ENCODE data around the gene L3MBTL1.

- TF ChIP-seq CTCF (IDR thresholded peaks at IDR 0.05; ENCODE audit: extremely low read depth in 1 of 2, insufficient read depth in 1 of 2, low read depth in 1 of 2, low read length in 2 of 2) (no peak), EZH2 (IDR thresholded peaks at IDR 0.05; ENCODE audit: borderline replicate concordance, low read depth, low read length, severe bottlenecking) (no peak), POLR2AphosphoS5 (IDR thresholded peaks at IDR 0.05; ENCODE audit: insufficient read depth, low read depth, low read length) (peak; percentile 42), POLR2A (IDR thresholded peaks at IDR 0.05; ENCODE audit: low read depth, low read length) (peak; percentile 32), MYC (IDR thresholded peaks at IDR 0.05; ENCODE audit: low read depth, low read length) (no peak), MAX (IDR thresholded peaks at IDR 0.05; ENCODE audit: insufficient read depth, insufficient read length) (no peak), JUN (IDR thresholded peaks at IDR 0.05; ENCODE audit: borderline replicate concordance, insufficient read depth, insufficient read length, low read depth) (no peak), GATA2 (IDR thresholded peaks at IDR 0.05; ENCODE audit: insufficient read depth, insufficient read length, low read depth, low read length) (no peak)
These were observed 83.2 kb downstream of the L3MBTL1 start, which contains the start of gene IFT52 for GRCh38 chr20:43590392-43591303.
